Left lung (tissue), 10 donors: ENCODE results near the gene PBXIP1. TPM values are rescaled to one million over a fixed set of nuclear protein-coding genes. Genes with fewer than 3 reads are reported as not detected.
A peak's percentile ranks its signal among the peaks of the same experiment; 100 is the strongest.
"Not testable (repeated sequence)": the region's sequence is repeated elsewhere in the genome, so short reads cannot be mapped to it uniquely, and the experiment has no call there.

Experiments used
- ATAC-seq: fragments of 200-7000 bp; cut with Tn5 transposase; one replicate; pipeline ENCODE4 v1.9.1; 2020; ENCODE audit warnings: moderate library complexity
- DNase-seq, 4 donors: peaks; one replicate each; pipeline ENCODE4 v3.0.0-alpha.2; 2013 to 2020
- H3K27ac ChIP-seq, 2 donors: fragments of 200-600 bp; sonication (generic) in 1 of 2; one replicate each; pipeline versions ENCODE4 v1.5.0 to v1.8.0; 2020 to 2021
- H3K27me3 ChIP-seq, 2 donors: fragments of 200-600 bp; sonication (generic) in 1 of 2; one replicate each; pipeline versions ENCODE4 v1.5.0 to v1.8.0; 2020 to 2021
- H3K36me3 ChIP-seq, 2 donors: fragments of 200-600 bp; sonication (generic) in 1 of 2; one replicate each; pipeline versions ENCODE4 v1.5.0 to v1.8.0; 2020 to 2021
- H3K4me1 ChIP-seq, 2 donors: fragments of 200-600 bp; one replicate each; pipeline ENCODE4 v1.8.0; 2021
- H3K4me3 ChIP-seq, 2 donors: fragments of 200-600 bp; sonication (generic) in 1 of 2; one replicate each; pipeline versions ENCODE4 v1.5.0 to v1.8.0; 2020 to 2021; ENCODE audit warnings: mild to moderate bottlenecking in 1 of 2
- H3K9me3 ChIP-seq, 2 donors: fragments of 200-600 bp; sonication (generic) in 1 of 2; one replicate each; pipeline versions ENCODE4 v1.5.0 to v1.8.0; 2020 to 2021
- CTCF ChIP-seq, 2 donors: fragments of 200-600 bp; sonication (generic) in 1 of 2; IDR thresholded peaks; one replicate each; pipeline versions ENCODE4 v1.5.0 to v1.8.0; 2021; ENCODE audit warnings: antibody characterized with exemption in 2 of 2
- intact Hi-C, 2 donors: fragments of 100-400 bp; cut with DNase I; formaldehyde crosslinking; loops; one replicate each; pipeline versions ENCODE4 v1.11.2 to v1.14.2; 2022
- polyA plus RNA-seq, 6 donors: library from polyadenylated mRNA; unstranded; fragments of 120-200 nt; gene quantifications; one replicate each; pipeline ENCODE4 v1.2.1, GENCODE V29; 2013; ENCODE audit not compliant: insufficient read length in 6 of 6
- total RNA-seq, 2 donors: library from RNA; stranded (reverse); fragmentation: NEBNext Ultra II Directional; extraction: Animal tissue kit (Norgen Biotek cat#: 25700); gene quantifications; one replicate each; pipeline ENCODE4 v1.2.1, GENCODE V29; 2021
- donor health status: DM: no; HTN: yes; CAD: no.
- donor health status: DM: no; HTN: no; CAD: no.

PBXIP1 gene
- total and polyA plus RNA-seq, 8 donors: 32.6 to 84.4 (median 79.1) TPM

- Histone ChIP-seq H3K9me3 (no peaks in the 10 kb centered on the region), H3K4me3 (peak overlapping the region; percentile 31 to 59)
Measured at GRCh38 chr1:154982341-154982740, 26.4 kb upstream of the PBXIP1 start.

GRCh38 chr1:154978360-154978759, 22.5 kb upstream of the PBXIP1 start:
- Histone ChIP-seq H3K36me3 (peaks cover 0 to 4% of the 10 kb centered on the region in 2 donors), H3K4me1 (peaks cover 8 to 18% of the 10 kb centered on the region in 2 donors), H3K9me3 (no peaks in the 10 kb centered on the region), H3K27ac (no peak overlapping the region), H3K4me3 (no peak overlapping the region), H3K27me3 (no peaks in the 10 kb centered on the region)
- DNase-seq (no peak), ATAC-seq (no peak)
- TF ChIP-seq CTCF (IDR thresholded peaks at IDR 0.05): no peak
- intact Hi-C loops: no loop called here

More at GRCh38 chr1:154982341-154982740, 26.4 kb upstream of the PBXIP1 start:
- no peaks in the 10 kb centered on the region for H3K27me3 ChIP-seq
- TF ChIP-seq CTCF (IDR thresholded peaks at IDR 0.05): no peak
- intact Hi-C loops: no loop called here
- ATAC-seq: no peak
- peaks cover 0 to 33% of the 10 kb centered on the region in 2 donors for H3K4me1 ChIP-seq
- peak overlapping the region in 1 of 2 donors; percentile 71 for H3K27ac ChIP-seq
- peaks cover 0 to 11% of the 10 kb centered on the region in 2 donors for H3K36me3 ChIP-seq
- DNase-seq: no peak

- intact Hi-C loops: not testable (repeated sequence)
Measured at GRCh38 chr1:154977762-154978161, 21.9 kb upstream of the PBXIP1 start.

GRCh38 chr1:154975409-154976059, 19.6 kb upstream of the PBXIP1 start:
- ATAC-seq (no peak), DNase-seq (peak; percentile 43 to 85 (median 71))
- H3K36me3 ChIP-seq: peaks cover 0 to 4% of the 10 kb centered on the region in 2 donors
- intact Hi-C loops: no loop called here
- no peaks in the 10 kb centered on the region for H3K9me3 ChIP-seq
- H3K27ac ChIP-seq: peak overlapping the region; percentile 98 to 99
- no peak for TF ChIP-seq CTCF (IDR thresholded peaks at IDR 0.05)
- H3K27me3 ChIP-seq: no peaks in the 10 kb centered on the region
- H3K4me3 ChIP-seq: peak overlapping the region; percentile 63 to 68
- peaks cover 33 to 38% of the 10 kb centered on the region in 2 donors for H3K4me1 ChIP-seq

More at GRCh38 chr1:154977762-154978161, 21.9 kb upstream of the PBXIP1 start:
- not testable (repeated sequence) for H3K9me3 ChIP-seq, H3K4me3 ChIP-seq, DNase-seq, H3K36me3 ChIP-seq, H3K27me3 ChIP-seq, ATAC-seq, H3K27ac ChIP-seq
- peaks cover 12 to 24% of the 10 kb centered on the region in 2 donors for H3K4me1 ChIP-seq

- peak overlapping the region; percentile 63 to 68 for H3K4me3 ChIP-seq
- peaks cover 38 to 44% of the 10 kb centered on the region in 2 donors for H3K4me1 ChIP-seq
- peak overlapping the region; percentile 98 to 99 for H3K27ac ChIP-seq
- TF ChIP-seq CTCF (IDR thresholded peaks at IDR 0.05): no peak
- ATAC-seq (peak; percentile 54), DNase-seq (peak; percentile 94 to 100 (median 97))
- no peaks in the 10 kb centered on the region for H3K9me3 ChIP-seq
- no peaks in the 10 kb centered on the region for H3K27me3 ChIP-seq
- peaks cover 0 to 4% of the 10 kb centered on the region in 2 donors for H3K36me3 ChIP-seq
- intact Hi-C loops: no loop called here
Measured at GRCh38 chr1:154974808-154975408, 19.0 kb upstream of the PBXIP1 start.
